Spinal cord (tissue), 10 donors: ENCODE data around the gene OR51E2. TPM values are rescaled to one million over a fixed set of nuclear protein-coding genes. Genes with fewer than 3 reads are reported as not detected.

Experiments used
- DNase-seq, 6 donors: peaks; one replicate each; pipeline versions ENCODE4 v3.0.0 to v3.0.0-alpha.2; 2013 to 2015; ENCODE audit warnings: low spot score in 6 of 6, low read depth in 4 of 6
- H3K27ac ChIP-seq: one replicate; pipeline ENCODE4 v1.5.1; 2013; ENCODE audit warnings: low read depth, low read length, control low read depth
- H3K27me3 ChIP-seq: one replicate; pipeline ENCODE4 v1.6.1; 2013; ENCODE audit warnings: low read length; ENCODE audit not compliant: control insufficient read depth, insufficient read depth
- H3K36me3 ChIP-seq: one replicate; pipeline ENCODE4 v1.6.1; 2013; ENCODE audit warnings: low read length; ENCODE audit not compliant: control insufficient read depth, insufficient read depth
- H3K4me1 ChIP-seq: one replicate; pipeline ENCODE4 v1.6.1; 2013; ENCODE audit warnings: low read length; ENCODE audit not compliant: control insufficient read depth, insufficient read depth
- H3K4me3 ChIP-seq: one replicate; pipeline ENCODE4 v1.5.1; 2013; ENCODE audit warnings: low read depth, low read length, control low read depth
- H3K9me3 ChIP-seq: one replicate; pipeline ENCODE4 v1.6.1; 2013; ENCODE audit warnings: low read length; ENCODE audit not compliant: control insufficient read depth, insufficient read depth
- WGBS: methylation state at CpG from one replicate; pipeline ENCODE4 v1.1.5; 2013; ENCODE audit warnings: missing lambda C conversion rate; ENCODE audit not compliant: insufficient coverage; 5-methylcytosine and 5-hydroxymethylcytosine counted together
- polyA plus RNA-seq, 2 donors: library from polyadenylated mRNA; unstranded; fragments of 120-200 nt; gene quantifications; one replicate each; pipeline ENCODE4 v1.2.1, GENCODE V29; 2013; ENCODE audit not compliant: insufficient read length in 2 of 2
- total RNA-seq, 2 donors: library from RNA; depleted of rRNA in 1 of 2; stranded (reverse); fragments of 120-200 nt in 1 of 2; fragments of >200 nt in 1 of 2; gene quantifications; one replicate each; pipeline versions ENCODE4 v1.2.3 to v1.2.4, GENCODE V29; 2013 to 2014
- donor health status: healthy.

Gene OR51E2
- total and polyA plus RNA-seq, 4 donors: 0.26 to 0.40 (median 0.37) TPM

- Histone ChIP-seq H3K36me3 (no peaks in the 10 kb centered on the region), H3K27me3 (no peaks in the 10 kb centered on the region), H3K4me1 (no peaks in the 10 kb centered on the region), H3K4me3 (no peak overlapping the region), H3K9me3 (no peaks in the 10 kb centered on the region), H3K27ac (no peak overlapping the region)
- DNase-seq: no peak
- 100% methylated on average over 1 of the region's 2 CpGs for WGBS
Observed at GRCh38 chr11:4665424-4665823, 32.2 kb downstream of the OR51E2 start.

GRCh38 chr11:4664786-4665185 lies 32.9 kb downstream of the OR51E2 start:
- Histone ChIP-seq H3K36me3 (no peaks in the 10 kb centered on the region), H3K27me3 (no peaks in the 10 kb centered on the region), H3K9me3 (no peaks in the 10 kb centered on the region), H3K4me1 (no peaks in the 10 kb centered on the region), H3K4me3 (no peak overlapping the region), H3K27ac (no peak overlapping the region)
- no peak for DNase-seq
- no CpG with 5 or more reads among the region's 3 CpGs for WGBS

- DNase-seq: no peak
- no peak overlapping the region for H3K27ac ChIP-seq
- no peak overlapping the region for H3K4me3 ChIP-seq
- H3K4me1 ChIP-seq: no peaks in the 10 kb centered on the region
- no peaks in the 10 kb centered on the region for H3K9me3 ChIP-seq
- 80% methylated on average over 1 of the region's 3 CpGs for WGBS
- H3K36me3 ChIP-seq: no peaks in the 10 kb centered on the region
- no peaks in the 10 kb centered on the region for H3K27me3 ChIP-seq
Observed at GRCh38 chr11:4664183-4664582, 33.5 kb downstream of the OR51E2 start.

- peak in 1 of 6 donors; percentile 63 for DNase-seq
- no peaks in the 10 kb centered on the region for H3K27me3 ChIP-seq
- no CpG with 5 or more reads among the region's 6 CpGs for WGBS
- no peak overlapping the region for H3K27ac ChIP-seq
- no peaks in the 10 kb centered on the region for H3K36me3 ChIP-seq
- no peaks in the 10 kb centered on the region for H3K4me1 ChIP-seq
- no peaks in the 10 kb centered on the region for H3K9me3 ChIP-seq
- H3K4me3 ChIP-seq: no peak overlapping the region
Observed at GRCh38 chr11:4662876-4663275, 34.8 kb downstream of the OR51E2 start.

GRCh38 chr11:4658629-4659445 lies 38.8 kb downstream of the OR51E2 start:
- H3K4me1 ChIP-seq: no peaks in the 10 kb centered on the region
- no peaks in the 10 kb centered on the region for H3K27me3 ChIP-seq
- H3K27ac ChIP-seq: no peak overlapping the region
- DNase-seq: peak in 1 of 6 donors; percentile 41
- no peak overlapping the region for H3K4me3 ChIP-seq
- H3K36me3 ChIP-seq: no peaks in the 10 kb centered on the region
- WGBS: no CpG with 5 or more reads among the region's 5 CpGs
- H3K9me3 ChIP-seq: no peaks in the 10 kb centered on the region

GRCh38 chr11:4654635-4655369 lies 42.9 kb downstream of the OR51E2 start:
- no peaks in the 10 kb centered on the region for H3K9me3 ChIP-seq
- peak in 1 of 6 donors; percentile 54 for DNase-seq
- 93% methylated on average over 1 of the region's 2 CpGs for WGBS
- H3K27me3 ChIP-seq: no peaks in the 10 kb centered on the region
- no peak overlapping the region for H3K4me3 ChIP-seq
- no peaks in the 10 kb centered on the region for H3K4me1 ChIP-seq
- no peak overlapping the region for H3K27ac ChIP-seq
- H3K36me3 ChIP-seq: no peaks in the 10 kb centered on the region

GRCh38 chr11:4647766-4648165 lies 49.9 kb downstream of the OR51E2 start:
- H3K4me1 ChIP-seq: no peaks in the 10 kb centered on the region
- H3K27ac ChIP-seq: no peak overlapping the region
- H3K27me3 ChIP-seq: no peaks in the 10 kb centered on the region
- DNase-seq: peak in 1 of 6 donors; percentile 13
- no peaks in the 10 kb centered on the region for H3K36me3 ChIP-seq
- 69% methylated on average over 4 of the region's 4 CpGs for WGBS
- no peak overlapping the region for H3K4me3 ChIP-seq
- H3K9me3 ChIP-seq: no peaks in the 10 kb centered on the region

GRCh38 chr11:4645974-4646373 lies 51.7 kb downstream of the OR51E2 start:
- no peaks in the 10 kb centered on the region for H3K9me3 ChIP-seq
- no peak for DNase-seq
- H3K4me3 ChIP-seq: no peak overlapping the region
- no peaks in the 10 kb centered on the region for H3K4me1 ChIP-seq
- no CpG with 5 or more reads among the region's 2 CpGs for WGBS
- H3K27me3 ChIP-seq: no peaks in the 10 kb centered on the region
- no peaks in the 10 kb centered on the region for H3K36me3 ChIP-seq
- H3K27ac ChIP-seq: no peak overlapping the region

- no peak overlapping the region for H3K4me3 ChIP-seq
- no peak overlapping the region for H3K27ac ChIP-seq
- no peaks in the 10 kb centered on the region for H3K9me3 ChIP-seq
- no peaks in the 10 kb centered on the region for H3K36me3 ChIP-seq
- no peaks in the 10 kb centered on the region for H3K27me3 ChIP-seq
- 75% methylated on average over 4 of the region's 4 CpGs for WGBS
- no peaks in the 10 kb centered on the region for H3K4me1 ChIP-seq
- no peak for DNase-seq
Observed at GRCh38 chr11:4644233-4644632, 53.4 kb downstream of the OR51E2 start.

- Histone ChIP-seq H3K27ac (no peak within 1 kb of the TSS), H3K9me3 (no peaks in the 10 kb centered on the region), H3K36me3 (no peaks in the 10 kb centered on the region), H3K4me1 (no peaks in the 10 kb centered on the region), H3K27me3 (no peaks in the 10 kb centered on the region), H3K4me3 (no peak within 1 kb of the TSS)
- DNase-seq: no peak
- WGBS: 77% methylated on average over 2 of the region's 3 CpGs
Observed at GRCh38 chr11:4643682-4644081, 54.0 kb downstream of the OR51E2 start, which contains the start of gene OR51E1. TSS of gene OR51E1 (plus strand) at chr11:4643982. CDS start at chr11:4652527, 8,545 bp downstream.
